ENCODE measurements around the gene OR10H2. TPM values are rescaled to one million over a fixed set of nuclear protein-coding genes. Genes with fewer than 3 reads are reported as not detected.

OR10H2 gene
- total RNA-seq, 2 donors from 2014 or later, result not detected

DNA sequence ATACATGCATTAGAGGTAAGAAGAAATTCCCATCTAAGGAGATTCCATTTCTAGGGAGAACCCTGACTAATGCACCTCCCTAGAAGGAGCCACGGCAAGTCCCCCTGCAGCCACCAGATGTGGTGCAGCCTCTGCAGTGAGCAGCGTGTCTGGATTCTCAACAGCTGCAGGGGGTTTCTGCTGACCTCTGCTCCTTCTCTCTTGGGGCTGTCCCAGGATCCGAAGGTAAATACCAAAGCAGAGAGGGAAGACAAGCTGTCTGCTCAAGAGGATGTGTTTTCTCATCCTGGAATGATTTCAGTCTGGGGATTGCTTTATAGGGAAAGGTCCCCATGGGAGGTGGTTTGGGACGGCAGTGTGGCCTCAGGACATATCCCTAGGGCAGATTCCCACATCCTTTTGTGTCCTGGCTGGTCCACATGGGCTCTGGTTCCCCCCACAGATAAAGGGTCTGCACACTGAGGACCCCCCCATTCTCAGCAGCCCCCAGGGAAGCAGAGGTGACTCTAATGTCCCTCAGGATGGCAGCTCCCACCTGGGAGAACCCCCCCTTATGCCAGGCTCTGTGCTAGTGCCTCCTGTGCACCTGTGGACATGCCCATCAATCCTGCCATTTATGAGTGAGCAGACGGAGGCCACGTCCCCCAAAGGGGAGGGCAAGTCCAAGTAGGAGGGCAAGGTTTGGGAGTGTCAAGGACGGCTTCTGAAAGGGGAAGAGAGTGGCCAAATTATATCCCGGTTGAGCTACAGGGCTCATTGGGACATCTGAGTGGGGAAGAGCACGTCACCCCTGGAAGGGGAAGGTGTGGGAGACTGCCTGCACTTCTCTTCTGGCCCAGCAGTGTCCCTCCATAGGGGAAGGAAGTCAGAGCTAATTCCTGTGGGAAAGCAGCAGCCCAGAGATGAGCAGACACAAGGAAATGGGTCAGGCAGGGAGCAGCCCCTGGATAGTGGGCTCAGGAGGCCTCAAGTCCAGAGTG lies 49.5 kb downstream of the OR10H2 start:
- Mint-ChIP-seq H3K4me3 (no peak overlapping the region), H3K9me3 (no peaks in the 10 kb centered on the region), H3K36me3 (ENCODE audit: insufficient read depth in 2 of 2) (no peaks in the 10 kb centered on the region), H3K27me3 (ENCODE audit: low read depth) (peaks cover 14% of the 10 kb centered on the region), H3K4me1 (ENCODE audit: low read depth) (no peaks in the 10 kb centered on the region), H3K27ac (no peak overlapping the region)
- DNase-seq, result no peak
- no peak for ATAC-seq (replicated peaks in 1 of 2)

Other genes with a start within 250 kb of the OR10H2 start
- gene PGLYRP2, start 248.5 kb upstream of the OR10H2 start, total RNA-seq, result under 1 TPM in 1 of 2 donors, not detected in 1; 0.21 TPM
- 1 to 10 TPM in 1 of 2 donors, under 1 TPM in 1; 0.84 to 1.2 TPM for gene CYP4F22, start 219.5 kb upstream of the OR10H2 start, total RNA-seq
- not detected for gene CYP4F8, start 112.8 kb upstream of the OR10H2 start, total RNA-seq
- gene CYP4F3, start 87.1 kb upstream of the OR10H2 start, total RNA-seq, result 1 to 10 TPM in 1 of 2 donors, under 1 TPM in 1; 0.30 to 1.7 TPM
- gene CYP4F12, start 54.9 kb upstream of the OR10H2 start, total RNA-seq, result under 1 TPM in 1 of 2 donors, not detected in 1; 0.16 TPM
- not detected for gene OR10H3, start 10.0 kb downstream of the OR10H2 start, total RNA-seq
- not detected for gene OR10H5, start 59.6 kb downstream of the OR10H2 start, total RNA-seq
- under 1 TPM in 1 of 2 donors, not detected in 1; 0.07 TPM for gene OR10H1, start 87.6 kb downstream of the OR10H2 start, total RNA-seq
- gene CYP4F2, start 170.1 kb downstream of the OR10H2 start, total RNA-seq, result under 1 TPM in 1 of 2 donors, not detected in 1; 0.19 TPM
- gene CYP4F11, start 206.5 kb downstream of the OR10H2 start, total RNA-seq, result not detected
- not detected for gene OR10H4, start 221.0 kb downstream of the OR10H2 start, total RNA-seq